CD4-positive, alpha-beta T cell (primary cell): ENCODE data around the gene SLFN12L. TPM values are rescaled to one million over a fixed set of nuclear protein-coding genes. Genes with fewer than 3 reads are reported as not detected.

Experiments used
- ATAC-seq: fragments of 200-7000 bp; cut with Tn5 transposase; one replicate; pipeline ENCODE4 v1.10.0; 2022; ENCODE audit warnings: mild to moderate bottlenecking; ENCODE audit not compliant: poor library complexity
- CTCF ChIA-PET: fragments of 350-600 bp; sonication (Branson Sonifier 250); formaldehyde crosslinking; loops from one replicate; lab custom pipeline; 2021; ENCODE audit warnings: antibody characterized with exemption, inconsistent platforms; lab: Charles Lee
- POLR2A ChIA-PET: fragments of 350-600 bp; sonication (Branson Sonifier 250); formaldehyde crosslinking; loops from one replicate; lab custom pipeline; 2021; ENCODE audit warnings: antibody characterized with exemption, inconsistent platforms; lab: Charles Lee
- DNase-seq, 14 experiments: peaks; one replicate each; pipeline ENCODE4 v3.0.0-alpha.2; 2013 to 2020; ENCODE audit warnings: mixed read lengths in 2 of 14
- H3K27ac ChIP-seq, 2 donors: one replicate each; pipeline versions ENCODE4 v1.5.1 to v1.7.0; 2013; ENCODE audit warnings: low read length in 2 of 2, low read depth in 1 of 2, mild to moderate bottlenecking in 1 of 2
- H3K27me3 ChIP-seq, 2 experiments: 1 replicate in 1 of 2; 2 replicates in 1 of 2; pipeline versions ENCODE4 v1.6.1 to v1.7.0; 2013; ENCODE audit warnings: low read length in 2 of 2, control low read depth in 1 of 2, mild to moderate bottlenecking in 1 of 2, moderate library complexity in 1 of 2; ENCODE audit not compliant: insufficient read depth in 2 of 2, control insufficient read depth in 1 of 2
- H3K36me3 ChIP-seq: one replicate; pipeline ENCODE4 v1.6.1; 2013; ENCODE audit warnings: low read length, control low read depth; ENCODE audit not compliant: insufficient read depth
- H3K4me1 ChIP-seq: one replicate; pipeline ENCODE4 v1.6.1; 2013; ENCODE audit warnings: low read length, control low read depth; ENCODE audit not compliant: insufficient read depth
- H3K4me3 ChIP-seq: one replicate; pipeline ENCODE4 v1.5.1; 2013; ENCODE audit warnings: mild to moderate bottlenecking, low read length, moderate library complexity
- H3K9me3 ChIP-seq, 2 experiments: 1 replicate in 1 of 2; 2 replicates in 1 of 2; pipeline versions ENCODE4 v1.6.1 to v1.7.0; 2013; ENCODE audit warnings: low read length in 2 of 2, mild to moderate bottlenecking in 2 of 2, control low read depth in 1 of 2, moderate library complexity in 1 of 2; ENCODE audit not compliant: control insufficient read depth in 1 of 2, insufficient read depth in 1 of 2
- H3K27ac Mint-ChIP-seq: one replicate; pipeline ENCODE4 v1.8.0; 2020; ENCODE audit warnings: mixed read lengths
- H3K27me3 Mint-ChIP-seq: one replicate; pipeline ENCODE4 v1.8.0; 2021; ENCODE audit warnings: mixed read lengths
- H3K36me3 Mint-ChIP-seq: one replicate; pipeline ENCODE4 v1.8.0; 2021; ENCODE audit warnings: low read depth, mixed read lengths
- H3K4me1 Mint-ChIP-seq: one replicate; pipeline ENCODE4 v1.8.0; 2021; ENCODE audit warnings: low read depth, mixed read lengths
- H3K4me3 Mint-ChIP-seq: one replicate; pipeline ENCODE4 v1.8.0; 2020; ENCODE audit warnings: mild to moderate bottlenecking, mixed read lengths
- H3K9me3 Mint-ChIP-seq: one replicate; pipeline ENCODE4 v1.8.0; 2020; ENCODE audit warnings: mixed read lengths
- CTCF ChIP-seq: fragments of 200-600 bp; IDR thresholded peaks from one replicate; pipeline ENCODE4 v1.8.0; 2022; ENCODE audit warnings: antibody characterized with exemption, mild to moderate bottlenecking
- intact Hi-C, 2 experiments: fragments of 100-400 bp; cut with DNase I in 1 of 2; cut with micrococcal nuclease in 1 of 2; formaldehyde crosslinking; loops; one replicate each; pipeline versions ENCODE4 v1.15.1 to v1.9.0; 2023 to 2025; cut with DNase I, micrococcal nuclease
- polyA plus RNA-seq, 2 donors: library from polyadenylated mRNA; unstranded; fragments of 120-200 nt; gene quantifications; one replicate each; pipeline ENCODE4 v1.2.1, GENCODE V29; 2013
- total RNA-seq, 174 experiments: library from RNA in 2 of 174; stranded (reverse) in 2 of 174; gene quantifications; one replicate each; pipeline ENCODE4 v1.2.3 and lab custom pipeline; 2021 to 2026

The SLFN12L gene
- total RNA-seq (10 to 100 TPM; 23.4 to 24.3 TPM), total RNA-seq (lab: John Stamatoyannopoulos, UW) (18.6 to 346 (median 118) reads per million in 172 experiments)
- 60.4 TPM for polyA plus RNA-seq (2013, experiment 1 of 2)
- polyA plus RNA-seq (2013, experiment 2 of 2), result 89.1 TPM

- POLR2A ChIA-PET, result interaction anchor here (0.6 to 8.1 kb wide), 17 partner anchors 16 to 487 kb away, joined by 3 to 153 read pairs (median 7); partner anchors contain the start of genes PEX12, RAD51D, SLFN11 and SLFN13
- H3K4me3 Mint-ChIP-seq, result peak within 1 kb of the TSS; percentile 91
- CTCF ChIA-PET, result interaction anchor here (1.4 to 4.6 kb wide), 5 partner anchors 41 to 226 kb away, joined by 3 to 57 read pairs (median 9); partner anchors contain the start of gene PEX12
- no peaks in the 10 kb centered on the region for H3K9me3 ChIP-seq
- no peaks in the 10 kb centered on the region for H3K27me3 Mint-ChIP-seq
- ATAC-seq (peak; percentile 9), DNase-seq (peak in 4 of 14 experiments; percentile 34 to 88 (median 56))
- peaks cover 42% of the 10 kb centered on the region for H3K4me1 ChIP-seq
- H3K36me3 Mint-ChIP-seq, result peaks cover 9% of the 10 kb centered on the region
- no peaks in the 10 kb centered on the region for H3K9me3 Mint-ChIP-seq
- H3K27ac ChIP-seq, result peak within 1 kb of the TSS; percentile 58 to 86
- no peaks in the 10 kb centered on the region for H3K36me3 ChIP-seq
- H3K27me3 ChIP-seq, result no peaks in the 10 kb centered on the region
- no peak for TF ChIP-seq CTCF
- peaks cover 66% of the 10 kb centered on the region for H3K4me1 Mint-ChIP-seq
- peak within 1 kb of the TSS; percentile 61 for H3K4me3 ChIP-seq
- intact Hi-C loops, result loop anchor here (2.0 to 5.0 kb wide), 5 partner anchors 50 to 293 kb away; partner anchors contain the start of genes SLFN11 (in 1 of the 2) and SLFN12 (in 1 of the 2)
- H3K27ac Mint-ChIP-seq, result peak within 1 kb of the TSS; percentile 82
Observed at GRCh38 chr17:35537601-35538141, at the start of gene SLFN12L. SLFN12L (minus strand) TSS chr17:35537678; CDS start chr17:35522364, 15,314 bp downstream.

GRCh38 chr17:35586569-35587073 lies 49.1 kb upstream of the SLFN12L start:
- DNase-seq (peak in 1 of 14 experiments; percentile 1), ATAC-seq (peak; percentile 15)
- no peaks in the 10 kb centered on the region for H3K27me3 ChIP-seq
- H3K4me3 ChIP-seq, result peak overlapping the region; percentile 99
- CTCF ChIA-PET, result interaction anchor here (0.9 to 1.4 kb wide), 2 partner anchors 8 to 445 kb away, joined by 3 to 9 read pairs; partner anchors contain the start of genes NLE1 and PEX12
- Mint-ChIP-seq H3K36me3 (peaks cover 9% of the 10 kb centered on the region), H3K27ac (peak overlapping the region; percentile 97), H3K27me3 (no peaks in the 10 kb centered on the region), H3K4me3 (peak overlapping the region; percentile 96), H3K9me3 (no peaks in the 10 kb centered on the region), H3K4me1 (peaks cover 40% of the 10 kb centered on the region)
- intact Hi-C loops, result loop anchor here (1.0 to 5.0 kb wide), 4 partner anchors 8 to 624 kb away; partner anchors contain the start of genes PEX12 (in 2 of the 2), CCT6B (in 1 of the 2), TAF15 (in 1 of the 2) and ZNF830 (in 1 of the 2)
- no peaks in the 10 kb centered on the region for H3K9me3 ChIP-seq
- POLR2A ChIA-PET, result interaction anchor here (0.8 to 5.0 kb wide), 13 partner anchors 8 to 564 kb away, joined by 3 to 128 read pairs (median 4); partner anchors contain the start of genes NLE1, PEX12, SLFN5 and TAF15
- H3K4me1 ChIP-seq, result peaks cover 27% of the 10 kb centered on the region
- peak overlapping the region; percentile 87 to 98 for H3K27ac ChIP-seq
- H3K36me3 ChIP-seq, result no peaks in the 10 kb centered on the region
- TF ChIP-seq CTCF, result no peak

DNA sequence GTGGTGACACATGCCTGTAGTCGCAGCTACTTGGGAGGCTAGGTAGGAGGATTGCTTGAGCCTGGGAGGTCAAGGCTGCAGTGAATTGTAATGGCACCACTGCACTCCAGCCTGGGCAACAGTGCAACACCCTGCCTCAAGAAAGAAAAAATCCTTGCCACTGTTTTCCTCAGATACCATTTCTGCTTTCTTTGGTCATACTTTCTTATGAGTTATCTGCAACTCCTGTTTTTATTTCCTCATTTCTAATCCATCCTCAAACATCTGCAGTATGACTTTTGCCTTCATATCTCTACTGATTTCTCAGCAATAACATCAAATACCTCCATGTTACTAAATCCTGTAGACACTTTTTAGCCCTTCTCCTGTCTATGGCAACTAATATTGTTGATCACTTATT lies 46.6 kb upstream of the SLFN12L start:
- Mint-ChIP-seq H3K9me3 (no peaks in the 10 kb centered on the region), H3K4me3 (no peak overlapping the region), H3K27me3 (no peaks in the 10 kb centered on the region), H3K36me3 (peaks cover 9% of the 10 kb centered on the region), H3K27ac (no peak overlapping the region), H3K4me1 (peaks cover 34% of the 10 kb centered on the region)
- Histone ChIP-seq H3K4me3 (no peak overlapping the region), H3K36me3 (no peaks in the 10 kb centered on the region), H3K27ac (no peak overlapping the region), H3K27me3 (no peaks in the 10 kb centered on the region), H3K4me1 (peaks cover 21% of the 10 kb centered on the region), H3K9me3 (no peaks in the 10 kb centered on the region)
- POLR2A ChIA-PET, result no interaction called here
- intact Hi-C loops, result no loop called here
- TF ChIP-seq CTCF, result no peak
- no peak for ATAC-seq
- CTCF ChIA-PET, result interaction anchor here (1.2 kb wide), 1 partner anchor 271 kb away, joined by 3 read pairs; no protein-coding TSS in a partner anchor
- DNase-seq, result no peak
